ENCODE measurements around the gene ENTREP1.
"Not testable (repeated sequence)": the region's sequence is repeated elsewhere in the genome, so short reads cannot be mapped to it uniquely, and the experiment has no call there.

ENTREP1 gene

GRCh38 chr9:69377291-69377690 is 52.3 kb downstream of the ENTREP1 start:
- DNase-seq, result no peak

GRCh38 chr9:69377981-69378380 is 53.0 kb downstream of the ENTREP1 start:
- DNase-seq, result no peak

- no peak for DNase-seq
Measured at GRCh38 chr9:69379270-69379982, 54.4 kb downstream of the ENTREP1 start.

GRCh38 chr9:69380301-69380700 is 55.3 kb downstream of the ENTREP1 start:
- DNase-seq, result no peak

- DNase-seq, result no peak
Measured at GRCh38 chr9:69380811-69381210, 55.8 kb downstream of the ENTREP1 start.

- DNase-seq, result no peak
Measured at GRCh38 chr9:69382135-69382534, 57.1 kb downstream of the ENTREP1 start.

- DNase-seq, result no peak
Measured at GRCh38 chr9:69385581-69386033, 60.6 kb downstream of the ENTREP1 start.

- DNase-seq, result no peak
Measured at GRCh38 chr9:69386651-69387050, 61.6 kb downstream of the ENTREP1 start.

GRCh38 chr9:69388596-69388995 is 63.6 kb downstream of the ENTREP1 start:
- DNase-seq, result no peak

- DNase-seq, result no peak
Measured at GRCh38 chr9:69389437-69389995, 64.5 kb downstream of the ENTREP1 start.

- no peak for DNase-seq
Measured at GRCh38 chr9:69391487-69391886, 66.5 kb downstream of the ENTREP1 start.

- DNase-seq, result no peak
Measured at GRCh38 chr9:69391946-69392345, 66.9 kb downstream of the ENTREP1 start.

- DNase-seq, result no peak
Measured at GRCh38 chr9:69392826-69393225, 67.8 kb downstream of the ENTREP1 start.

- no peak for DNase-seq
Measured at GRCh38 chr9:69393425-69393824, 68.4 kb downstream of the ENTREP1 start.

GRCh38 chr9:69395718-69396117 is 70.7 kb downstream of the ENTREP1 start:
- DNase-seq, result no peak

- no peak for DNase-seq
Measured at GRCh38 chr9:69396759-69397158, 71.7 kb downstream of the ENTREP1 start.

- no peak for DNase-seq
Measured at GRCh38 chr9:69397384-69398214, 72.6 kb downstream of the ENTREP1 start.

GRCh38 chr9:69400470-69400869 is 75.5 kb downstream of the ENTREP1 start:
- no peak for DNase-seq

GRCh38 chr9:69409936-69410335 is 84.9 kb downstream of the ENTREP1 start:
- DNase-seq, result not testable (repeated sequence)

- no peak for DNase-seq
Measured at GRCh38 chr9:69411246-69411645, 86.2 kb downstream of the ENTREP1 start.

- no peak for DNase-seq
Measured at GRCh38 chr9:69411931-69412740, 87.1 kb downstream of the ENTREP1 start.

- no peak for DNase-seq
Measured at GRCh38 chr9:69412741-69413150, 87.7 kb downstream of the ENTREP1 start.
